Naive thymus-derived CD8-positive, alpha-beta T cell (primary cell): ENCODE results near the gene TECPR1. TPM values are rescaled to one million over a fixed set of nuclear protein-coding genes. Genes with fewer than 3 reads are reported as not detected.
A peak's percentile ranks its signal among the peaks of the same experiment; 100 is the strongest.

Experiments used
- ATAC-seq, 2 donors: fragments of 150-1000 bp; cut with Tn5 transposase in 1 of 2; sonication (Bioruptor Pico), chemical (Tn5 transposase) in 1 of 2; 1 replicate in 1 of 2; 2 replicates in 1 of 2; pipeline ENCODE4 v1.10.0; 2021; ENCODE audit warnings: mild to moderate bottlenecking in 2 of 2, moderate library complexity in 2 of 2
- POLR2A ChIA-PET: fragments of 350-600 bp; sonication (Branson Sonifier 250); formaldehyde crosslinking; loops from one replicate; lab custom pipeline; 2021; ENCODE audit warnings: antibody characterized with exemption; lab: Charles Lee
- DNase-seq, 10 donors: peaks; one replicate each; pipeline versions ENCODE4 v3.0.0 to v3.0.0-alpha.2; 2020 to 2022
- H3K27ac Mint-ChIP-seq, 10 donors: one replicate each; pipeline ENCODE4 v1.8.0; 2020 to 2022; ENCODE audit warnings: mild to moderate bottlenecking in 10 of 10, mixed read lengths in 10 of 10, moderate library complexity in 4 of 10, inconsistent platforms in 1 of 10
- H3K27me3 Mint-ChIP-seq, 5 donors: one replicate each; pipeline ENCODE4 v1.8.0; 2021 to 2022; ENCODE audit warnings: mixed read lengths in 5 of 5
- H3K36me3 Mint-ChIP-seq, 3 donors: one replicate each; pipeline ENCODE4 v1.8.0; 2020 to 2022; ENCODE audit warnings: mixed read lengths in 3 of 3, mild to moderate bottlenecking in 2 of 3, inconsistent platforms in 1 of 3
- H3K4me1 Mint-ChIP-seq, 4 donors: one replicate each; pipeline ENCODE4 v1.8.0; 2021 to 2022; ENCODE audit warnings: mixed read lengths in 4 of 4
- H3K4me3 Mint-ChIP-seq, 10 donors: one replicate each; pipeline ENCODE4 v1.8.0; 2020 to 2022; ENCODE audit warnings: mild to moderate bottlenecking in 10 of 10, mixed read lengths in 10 of 10, moderate library complexity in 6 of 10, inconsistent platforms in 1 of 10
- H3K9me3 Mint-ChIP-seq, 9 donors: one replicate each; pipeline ENCODE4 v1.8.0; 2020 to 2022; ENCODE audit warnings: mixed read lengths in 9 of 9, mild to moderate bottlenecking in 3 of 9, inconsistent platforms in 1 of 9, moderate library complexity in 1 of 9
- polyA plus RNA-seq, 3 donors: library from polyadenylated mRNA; unstranded; fragments of 300-500 nt; fragmentation: Illumina TruSeq; gene quantifications; one replicate each; pipeline ENCODE4 v1.2.3, GENCODE V29; 2021
- total RNA-seq, 8 experiments: library from RNA in 2 of 8; stranded (reverse) in 2 of 8; gene quantifications; one replicate each; pipeline ENCODE4 v1.2.3 and lab custom pipeline; 2021 to 2026

TECPR1 gene
- total and polyA plus RNA-seq, 5 experiments from 2014 or later, result 18.5 to 181 (median 40.2) TPM

GRCh38 chr7:98202367-98203195 lies 49.5 kb downstream of the TECPR1 start:
- H3K4me3 Mint-ChIP-seq, result peak overlapping the region; percentile 81 to 95 (median 90)
- peaks cover 36 to 77% (median 70%) of the 10 kb centered on the region in 4 donors for H3K4me1 Mint-ChIP-seq
- H3K36me3 Mint-ChIP-seq, result peaks cover 0 to 26% (median 15%) of the 10 kb centered on the region in 3 donors
- ATAC-seq (peak; percentile 92), DNase-seq (peak; percentile 39 to 91 (median 78))
- peaks cover 0 to 4% (median 0%) of the 10 kb centered on the region in 9 donors for H3K9me3 Mint-ChIP-seq
- H3K27me3 Mint-ChIP-seq, result no peaks in the 10 kb centered on the region
- peak overlapping the region; percentile 78 to 98 (median 96) for H3K27ac Mint-ChIP-seq
- POLR2A ChIA-PET, result interaction anchor here (0.5 to 5.4 kb wide), 19 partner anchors 8 to 786 kb away, joined by 3 to 84 read pairs (median 5); partner anchors contain the start of genes BHLHA15, TECPR1 and TRRAP

GRCh38 chr7:98200364-98200763 lies 51.7 kb downstream of the TECPR1 start:
- peak; percentile 3 to 9 for ATAC-seq
- peak in 1 of 10 donors; percentile 19 for DNase-seq
- Mint-ChIP-seq H3K9me3 (peaks cover 0 to 4% (median 0%) of the 10 kb centered on the region in 9 donors), H3K27me3 (no peaks in the 10 kb centered on the region), H3K27ac (peak overlapping the region; percentile 17 to 98 (median 80)), H3K4me1 (peaks cover 37 to 75% (median 71%) of the 10 kb centered on the region in 4 donors), H3K4me3 (peak overlapping the region; percentile 30 to 85 (median 60)), H3K36me3 (peaks cover 0 to 19% (median 9%) of the 10 kb centered on the region in 3 donors)
- POLR2A ChIA-PET, result interaction anchor here (5.4 kb wide), 1 partner anchor 50 kb away, joined by 84 read pairs; the partner anchor contains the start of gene TECPR1

DNA sequence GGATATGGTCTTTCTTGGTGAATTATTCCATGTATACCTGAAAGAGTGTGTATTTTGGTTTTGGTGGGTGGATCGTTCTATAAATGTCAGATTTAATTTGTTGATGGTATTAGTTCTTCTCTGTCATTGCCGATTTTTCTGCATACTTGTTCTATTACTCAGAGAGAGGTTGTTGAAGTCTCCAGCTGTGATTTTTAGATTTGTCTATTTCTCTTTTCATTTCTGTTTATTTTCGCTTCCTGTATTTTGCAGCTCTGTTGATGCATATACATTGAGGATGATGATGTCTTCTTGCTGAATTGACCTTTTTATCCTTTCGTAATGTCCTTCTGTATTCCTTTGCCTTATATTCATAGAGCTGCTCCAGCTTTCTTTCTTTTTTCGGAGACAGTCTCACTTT lies 52.9 kb downstream of the TECPR1 start:
- peak overlapping the region in 2 of 10 donors; percentile 21 to 55 for H3K4me3 Mint-ChIP-seq
- H3K36me3 Mint-ChIP-seq, result peaks cover 0 to 25% (median 9%) of the 10 kb centered on the region in 3 donors
- H3K9me3 Mint-ChIP-seq, result peaks cover 0 to 4% (median 0%) of the 10 kb centered on the region in 9 donors
- H3K27ac Mint-ChIP-seq, result peak overlapping the region in 5 of 10 donors; percentile 0 to 49 (median 6)
- ATAC-seq (no peak), DNase-seq (no peak)
- POLR2A ChIA-PET, result interaction anchor here (0.6 to 0.8 kb wide), 2 partner anchors 13 to 28 kb away, joined by 3 to 4 read pairs; no protein-coding TSS in a partner anchor
- peaks cover 34 to 64% (median 60%) of the 10 kb centered on the region in 4 donors for H3K4me1 Mint-ChIP-seq
- no peaks in the 10 kb centered on the region for H3K27me3 Mint-ChIP-seq

DNA sequence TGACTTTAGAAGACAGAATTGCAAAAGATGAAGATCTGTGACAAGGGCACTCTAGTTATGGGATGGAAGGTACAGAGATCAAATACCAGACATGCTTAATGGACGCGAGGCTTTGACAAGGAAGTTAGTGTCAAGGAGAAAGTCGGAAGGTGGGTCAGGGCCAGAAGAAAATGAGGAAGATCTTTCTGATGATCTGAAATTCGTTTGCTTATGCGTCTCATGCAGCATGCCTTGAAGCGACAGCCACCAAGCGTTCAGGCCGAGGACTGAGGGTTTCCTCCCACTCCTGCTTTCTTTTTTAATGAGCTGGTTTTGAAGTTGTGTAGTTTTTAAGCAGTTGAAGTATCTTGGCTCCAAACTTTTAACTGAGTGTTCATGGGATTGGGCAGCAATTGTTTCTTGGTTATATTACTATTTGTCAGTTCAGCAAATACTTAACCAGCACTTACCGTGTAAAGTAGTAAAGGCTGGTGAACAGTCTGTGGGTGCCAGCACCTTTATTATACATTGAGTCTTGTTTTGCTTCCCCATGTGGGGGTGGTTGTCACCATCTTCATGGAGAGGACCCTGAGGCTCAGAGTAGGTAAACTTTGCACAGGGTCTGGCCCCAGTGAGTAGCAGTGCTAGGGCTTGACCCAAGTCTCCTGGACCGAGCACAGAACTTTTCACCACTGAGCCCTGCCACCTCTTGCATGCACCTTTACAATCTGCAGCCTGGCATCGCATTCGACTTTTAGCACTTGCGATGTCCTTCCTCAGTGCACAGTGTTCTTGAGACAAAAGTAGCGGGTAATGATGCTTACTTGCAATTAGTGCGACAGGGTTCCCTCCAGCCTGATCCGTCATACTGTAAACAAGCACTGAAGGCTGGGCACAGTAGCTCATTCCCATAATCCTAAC lies 55.1 kb downstream of the TECPR1 start:
- Mint-ChIP-seq H3K4me3 (no peak overlapping the region), H3K36me3 (peaks cover 0 to 44% (median 21%) of the 10 kb centered on the region in 3 donors), H3K27me3 (no peaks in the 10 kb centered on the region), H3K27ac (peak overlapping the region in 8 of 10 donors; percentile 28 to 90 (median 56)), H3K9me3 (peaks cover 0 to 4% (median 0%) of the 10 kb centered on the region in 9 donors), H3K4me1 (peaks cover 21 to 43% (median 38%) of the 10 kb centered on the region in 4 donors)
- DNase-seq (no peak), ATAC-seq (no peak)
- POLR2A ChIA-PET, result interaction anchor here (0.7 kb wide), 1 partner anchor 787 kb away, joined by 6 read pairs; no protein-coding TSS in a partner anchor

- ATAC-seq, result no peak
- Mint-ChIP-seq H3K36me3 (peaks cover 0 to 64% (median 29%) of the 10 kb centered on the region in 3 donors), H3K27ac (peak overlapping the region in 2 of 10 donors; percentile 19 to 29), H3K9me3 (peaks cover 0 to 4% (median 0%) of the 10 kb centered on the region in 9 donors), H3K27me3 (no peaks in the 10 kb centered on the region), H3K4me1 (peaks cover 10 to 29% (median 20%) of the 10 kb centered on the region in 4 donors), H3K4me3 (no peak overlapping the region)
- DNase-seq, result no peak
- POLR2A ChIA-PET, result interaction anchor here (1.1 kb wide), 1 partner anchor 8 kb away, joined by 3 read pairs; no protein-coding TSS in a partner anchor
These were observed 57.2 kb downstream of the TECPR1 start for GRCh38 chr7:98194672-98195457.

GRCh38 chr7:98194186-98194585 lies 57.8 kb downstream of the TECPR1 start:
- POLR2A ChIA-PET, result interaction anchor here (1.1 kb wide), 1 partner anchor 9 kb away, joined by 3 read pairs; no protein-coding TSS in a partner anchor

GRCh38 chr7:98193474-98194180 lies 58.4 kb downstream of the TECPR1 start:
- peaks cover 15 to 29% (median 21%) of the 10 kb centered on the region in 4 donors for H3K4me1 Mint-ChIP-seq
- POLR2A ChIA-PET, result interaction anchor here (1.1 kb wide), 1 partner anchor 9 kb away, joined by 3 read pairs; no protein-coding TSS in a partner anchor

More at GRCh38 chr7:98194186-98194585, 57.8 kb downstream of the TECPR1 start:
- H3K27me3 Mint-ChIP-seq, result no peaks in the 10 kb centered on the region
- H3K36me3 Mint-ChIP-seq, result peaks cover 4 to 67% (median 33%) of the 10 kb centered on the region in 3 donors
- no peak for ATAC-seq
- H3K4me3 Mint-ChIP-seq, result no peak overlapping the region
- no peak overlapping the region for H3K27ac Mint-ChIP-seq
- H3K4me1 Mint-ChIP-seq, result peaks cover 11 to 31% (median 22%) of the 10 kb centered on the region in 4 donors
- no peak for DNase-seq
- H3K9me3 Mint-ChIP-seq, result peaks cover 0 to 6% (median 0%) of the 10 kb centered on the region in 9 donors

GRCh38 chr7:98192781-98193457 lies 59.1 kb downstream of the TECPR1 start:
- peaks cover 5 to 76% (median 38%) of the 10 kb centered on the region in 3 donors for H3K36me3 Mint-ChIP-seq
- H3K27me3 Mint-ChIP-seq, result no peaks in the 10 kb centered on the region
- POLR2A ChIA-PET, result interaction anchor here (1.0 to 1.1 kb wide), 2 partner anchors 20 to 42 kb away, joined by 3 to 5 read pairs; no protein-coding TSS in a partner anchor
- peaks cover 0 to 17% (median 0%) of the 10 kb centered on the region in 9 donors for H3K9me3 Mint-ChIP-seq
- no peak overlapping the region for H3K4me3 Mint-ChIP-seq
- peak overlapping the region in 1 of 10 donors; percentile 24 for H3K27ac Mint-ChIP-seq
- DNase-seq, result no peak
- H3K4me1 Mint-ChIP-seq, result peaks cover 14 to 28% (median 21%) of the 10 kb centered on the region in 4 donors
- no peak for ATAC-seq

More at GRCh38 chr7:98193474-98194180, 58.4 kb downstream of the TECPR1 start:
- Mint-ChIP-seq H3K27ac (peak overlapping the region in 1 of 10 donors; percentile 34), H3K36me3 (peaks cover 5 to 72% (median 35%) of the 10 kb centered on the region in 3 donors), H3K9me3 (peaks cover 0 to 10% (median 0%) of the 10 kb centered on the region in 9 donors), H3K4me3 (no peak overlapping the region), H3K27me3 (no peaks in the 10 kb centered on the region)
- ATAC-seq (no peak), DNase-seq (no peak)

DNA sequence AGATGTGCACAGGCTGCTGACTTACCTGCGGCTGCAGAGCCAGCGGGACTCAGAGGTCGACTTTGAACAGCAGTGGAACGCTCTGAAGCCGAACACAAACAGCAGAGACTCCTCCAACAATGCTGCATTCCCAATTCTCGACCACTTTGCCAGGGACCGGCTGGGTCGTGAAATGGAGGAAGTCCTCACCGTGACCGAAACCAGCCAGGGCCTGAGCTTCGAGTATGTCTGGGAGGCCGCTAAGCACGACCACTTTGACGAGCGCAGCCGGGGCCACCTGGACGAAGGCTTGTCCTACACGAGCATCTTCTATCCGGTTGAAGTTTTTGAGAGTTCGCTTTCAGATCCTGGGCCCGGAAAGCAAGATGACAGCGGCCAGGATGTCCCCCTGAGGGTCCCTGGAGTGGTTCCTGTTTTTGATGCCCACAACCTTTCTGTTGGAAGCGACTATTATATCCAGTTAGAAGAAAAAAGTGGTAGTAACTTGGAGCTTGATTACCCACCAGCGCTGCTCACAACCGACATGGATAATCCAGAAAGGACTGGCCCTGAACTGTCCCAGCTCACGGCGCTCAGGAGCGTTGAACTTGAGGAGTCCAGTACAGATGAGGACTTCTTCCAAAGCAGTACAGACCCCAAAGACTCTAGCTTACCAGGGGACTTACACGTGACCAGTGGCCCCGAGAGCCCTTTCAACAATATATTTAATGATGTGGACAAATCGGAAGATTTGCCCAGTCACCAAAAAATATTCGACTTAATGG lies 60.2 kb downstream of the TECPR1 start:
- H3K4me3 Mint-ChIP-seq, result no peak overlapping the region
- ATAC-seq, result no peak
- peaks cover 0 to 20% (median 0%) of the 10 kb centered on the region in 9 donors for H3K9me3 Mint-ChIP-seq
- H3K36me3 Mint-ChIP-seq, result peaks cover 5 to 86% (median 46%) of the 10 kb centered on the region in 3 donors
- DNase-seq, result no peak
- peak overlapping the region in 1 of 10 donors; percentile 35 for H3K27ac Mint-ChIP-seq
- peaks cover 13 to 24% (median 17%) of the 10 kb centered on the region in 4 donors for H3K4me1 Mint-ChIP-seq
- H3K27me3 Mint-ChIP-seq, result no peaks in the 10 kb centered on the region
- POLR2A ChIA-PET, result interaction anchor here (0.9 to 1.1 kb wide), 3 partner anchors 11 to 43 kb away, joined by 3 to 5 read pairs (median 3); no protein-coding TSS in a partner anchor
